ENCODE data around the gene NID1.
"Not testable (repeated sequence)": the region's sequence is repeated elsewhere in the genome, so short reads cannot be mapped to it uniquely, and the experiment has no call there.

Gene NID1

DNA sequence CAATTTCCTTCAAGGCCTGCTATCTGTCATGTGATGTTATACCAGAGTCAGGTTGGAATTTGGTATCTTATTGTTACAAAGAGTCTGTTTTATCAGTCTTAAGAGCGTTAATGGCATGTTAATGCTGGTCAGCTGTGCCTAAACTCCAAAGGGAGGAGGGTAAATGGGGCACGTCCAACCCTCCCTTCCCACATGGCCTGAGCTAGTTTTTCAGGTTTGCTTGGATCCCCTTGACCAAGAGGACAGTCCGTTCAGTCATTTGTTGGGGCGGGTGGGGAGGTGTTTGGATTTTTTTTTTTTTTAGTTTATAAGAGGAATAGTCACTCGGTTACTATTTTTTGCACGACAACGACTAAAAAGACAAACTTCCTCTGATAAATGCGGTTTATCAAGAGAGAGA is 134.3 kb downstream of the NID1 start:
- Mint-ChIP-seq H3K4me1 (peaks cover 39% of the 10 kb centered on the region), H3K27ac (no peak overlapping the region), H3K9me3 (no peaks in the 10 kb centered on the region), H3K27me3 (ENCODE audit: low read depth, poor library complexity) (peaks cover 14% of the 10 kb centered on the region), H3K36me3 (ENCODE audit: low read depth) (no peaks in the 10 kb centered on the region), H3K4me3 (no peak overlapping the region)
- TF ChIP-seq CTCF (IDR thresholded peaks at IDR 0.05), result no peak
- no peak for DNase-seq

GRCh38 chr1:235929216-235929615 is 135.7 kb downstream of the NID1 start:
- peaks cover 34% of the 10 kb centered on the region for H3K4me1 Mint-ChIP-seq
- no peak overlapping the region for H3K27ac Mint-ChIP-seq
- H3K4me3 Mint-ChIP-seq, result no peak overlapping the region
- H3K9me3 Mint-ChIP-seq, result no peaks in the 10 kb centered on the region
- DNase-seq, result no peak
- no peaks in the 10 kb centered on the region for H3K36me3 Mint-ChIP-seq (ENCODE audit: low read depth)
- peaks cover 14% of the 10 kb centered on the region for H3K27me3 Mint-ChIP-seq (ENCODE audit: low read depth, poor library complexity)
- TF ChIP-seq CTCF (IDR thresholded peaks at IDR 0.05), result no peak

DNA sequence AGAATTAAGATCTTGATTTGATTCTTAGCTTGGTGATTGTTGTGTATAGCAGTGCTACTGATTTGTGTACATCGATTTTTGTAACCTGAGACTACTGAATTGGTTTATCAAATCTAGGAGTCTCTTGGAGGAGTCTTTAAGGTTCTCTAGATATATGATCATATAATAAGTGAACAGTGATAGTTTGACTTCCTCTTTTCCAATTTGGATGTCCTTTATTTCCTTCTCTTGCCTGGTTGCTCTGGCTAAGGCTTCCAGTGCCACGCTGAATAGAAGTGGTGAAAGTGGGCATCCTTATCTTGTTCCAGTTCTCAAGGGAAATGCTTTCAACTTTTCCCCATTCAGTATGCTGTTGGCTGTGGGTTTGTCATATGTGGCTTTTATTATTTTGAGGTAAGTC is 136.7 kb downstream of the NID1 start:
- no peaks in the 10 kb centered on the region for H3K9me3 Mint-ChIP-seq
- DNase-seq, result no peak
- no peak overlapping the region for H3K27ac Mint-ChIP-seq
- TF ChIP-seq CTCF (IDR thresholded peaks at IDR 0.05), result no peak
- H3K27me3 Mint-ChIP-seq (ENCODE audit: low read depth, poor library complexity), result peaks cover 14% of the 10 kb centered on the region
- H3K4me1 Mint-ChIP-seq, result peaks cover 37% of the 10 kb centered on the region
- no peaks in the 10 kb centered on the region for H3K36me3 Mint-ChIP-seq (ENCODE audit: low read depth)
- no peak overlapping the region for H3K4me3 Mint-ChIP-seq

DNA sequence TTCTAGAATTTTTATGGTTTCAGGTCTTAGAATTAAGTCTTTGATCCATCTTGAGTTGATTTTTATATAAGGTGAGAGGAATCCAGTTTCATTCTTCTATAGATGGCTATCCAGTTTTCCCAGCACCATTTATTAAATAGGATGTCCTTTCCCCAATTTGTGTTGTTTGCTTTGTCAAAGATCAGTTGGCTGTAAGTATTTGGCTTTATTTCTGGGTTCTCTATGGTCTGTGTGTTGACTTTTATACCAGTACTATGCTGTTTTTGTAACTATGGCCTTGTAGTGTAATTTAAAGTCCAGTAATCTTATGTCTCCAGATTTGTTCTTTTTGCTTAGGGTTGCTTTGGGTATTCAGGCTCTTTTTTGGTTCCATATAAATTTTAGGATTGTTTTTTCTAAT is 137.3 kb downstream of the NID1 start:
- H3K4me3 Mint-ChIP-seq; H3K27me3 Mint-ChIP-seq (ENCODE audit: low read depth, poor library complexity); H3K27ac Mint-ChIP-seq; DNase-seq; H3K36me3 Mint-ChIP-seq (ENCODE audit: low read depth); H3K9me3 Mint-ChIP-seq: not testable (repeated sequence)
- H3K4me1 Mint-ChIP-seq, result peaks cover 41% of the 10 kb centered on the region

All from nephron progenitor cell (in vitro differentiated cells).